Measurements from ENCODE around the gene MYO1G. TPM values are rescaled to one million over a fixed set of nuclear protein-coding genes. Genes with fewer than 3 reads are reported as not detected.

The MYO1G gene
- total RNA-seq, 2 donors from 2014 or later: 0.11 to 0.33 TPM

GRCh38 chr7:44967571-44968446 is 11.0 kb downstream of the MYO1G start:
- H3K4me3 ChIP-seq (ENCODE audit: low read length): no peak overlapping the region
- Mint-ChIP-seq H3K27ac (peak overlapping the region; percentile 13), H3K9me3 (no peaks in the 10 kb centered on the region), H3K27me3 (ENCODE audit: insufficient read depth) (peaks cover 12% of the 10 kb centered on the region), H3K4me3 (no peak overlapping the region), H3K4me1 (no peaks in the 10 kb centered on the region), H3K36me3 (ENCODE audit: low read depth) (no peaks in the 10 kb centered on the region)
- no peaks in the 10 kb centered on the region for H3K36me3 ChIP-seq (ENCODE audit: control insufficient read depth, insufficient read depth, low read length)
- TF ChIP-seq, protein P1, sequence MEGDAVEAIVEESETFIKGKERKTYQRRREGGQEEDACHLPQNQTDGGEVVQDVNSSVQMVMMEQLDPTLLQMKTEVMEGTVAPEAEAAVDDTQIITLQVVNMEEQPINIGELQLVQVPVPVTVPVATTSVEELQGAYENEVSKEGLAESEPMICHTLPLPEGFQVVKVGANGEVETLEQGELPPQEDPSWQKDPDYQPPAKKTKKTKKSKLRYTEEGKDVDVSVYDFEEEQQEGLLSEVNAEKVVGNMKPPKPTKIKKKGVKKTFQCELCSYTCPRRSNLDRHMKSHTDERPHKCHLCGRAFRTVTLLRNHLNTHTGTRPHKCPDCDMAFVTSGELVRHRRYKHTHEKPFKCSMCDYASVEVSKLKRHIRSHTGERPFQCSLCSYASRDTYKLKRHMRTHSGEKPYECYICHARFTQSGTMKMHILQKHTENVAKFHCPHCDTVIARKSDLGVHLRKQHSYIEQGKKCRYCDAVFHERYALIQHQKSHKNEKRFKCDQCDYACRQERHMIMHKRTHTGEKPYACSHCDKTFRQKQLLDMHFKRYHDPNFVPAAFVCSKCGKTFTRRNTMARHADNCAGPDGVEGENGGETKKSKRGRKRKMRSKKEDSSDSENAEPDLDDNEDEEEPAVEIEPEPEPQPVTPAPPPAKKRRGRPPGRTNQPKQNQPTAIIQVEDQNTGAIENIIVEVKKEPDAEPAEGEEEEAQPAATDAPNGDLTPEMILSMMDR (conservative IDR thresholded peaks at IDR 0.05): peak; percentile 77
- no peaks in the 10 kb centered on the region for H3K4me1 ChIP-seq (ENCODE audit: control insufficient read depth, insufficient read depth, low read length)
- DNase-seq: peak; percentile 85
- H3K27ac ChIP-seq (ENCODE audit: low read depth, low read length): no peak overlapping the region
- no peaks in the 10 kb centered on the region for H3K9me3 ChIP-seq (ENCODE audit: control insufficient read depth, low read length)
- 80 to 85% methylated on average over 16 to 18 of the region's 18 CpGs for WGBS, 2 experiments (ENCODE audit: insufficient coverage in 1 of 2, insufficient read length in 1 of 2)
- H3K9ac ChIP-seq (ENCODE audit: extremely low read depth, low read length, poor library complexity, severe bottlenecking): no peak overlapping the region
- peaks cover 16% of the 10 kb centered on the region for H3K27me3 ChIP-seq (ENCODE audit: control insufficient read depth, insufficient read depth, low read length, poor library complexity, severe bottlenecking)

DNA sequence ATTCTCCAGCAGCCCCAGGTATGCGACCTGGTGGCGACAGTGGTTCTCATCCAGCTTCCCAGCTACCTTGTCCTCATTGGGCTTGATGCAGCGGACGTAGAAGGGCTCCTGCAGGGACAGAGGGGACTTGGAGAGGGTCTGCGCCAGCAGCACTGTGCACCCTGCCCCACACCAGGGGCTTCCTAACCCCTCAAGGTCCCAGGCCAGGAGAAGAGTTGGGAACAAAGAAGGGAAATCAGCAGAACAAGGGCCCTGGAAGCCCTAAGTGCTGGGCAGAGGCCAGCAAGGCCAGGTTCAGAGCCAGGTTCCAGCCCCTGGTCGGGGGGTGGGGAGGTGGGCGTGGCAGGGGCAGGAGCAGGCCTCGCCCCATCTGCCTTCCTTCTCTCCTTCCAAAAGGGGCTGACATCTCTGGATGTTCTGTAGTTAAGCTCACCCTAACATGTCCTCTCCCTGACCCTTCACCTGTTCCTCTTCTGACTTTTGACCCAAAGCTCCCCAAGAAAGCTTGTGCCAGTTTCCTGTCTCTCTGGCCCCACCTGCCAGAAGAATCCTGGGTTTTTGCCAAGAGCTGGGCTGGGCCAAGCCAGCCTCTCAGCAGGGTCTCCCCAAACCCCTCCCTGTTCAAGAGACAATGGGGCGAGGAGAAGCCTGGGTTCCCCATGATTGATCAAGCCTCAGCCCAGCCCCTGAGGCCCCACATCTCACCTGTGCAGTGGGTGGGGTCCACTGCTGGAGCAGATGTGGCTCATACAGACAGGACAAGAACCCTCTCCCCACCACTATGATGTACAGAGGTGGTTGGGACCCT is 11.9 kb downstream of the MYO1G start:
- Mint-ChIP-seq H3K36me3 (ENCODE audit: low read depth) (no peaks in the 10 kb centered on the region), H3K9me3 (no peaks in the 10 kb centered on the region), H3K27me3 (ENCODE audit: insufficient read depth) (peaks cover 19% of the 10 kb centered on the region), H3K27ac (peak overlapping the region; percentile 13), H3K4me3 (no peak overlapping the region), H3K4me1 (no peaks in the 10 kb centered on the region)
- peak; percentile 46 for DNase-seq
- H3K9me3 ChIP-seq (ENCODE audit: control insufficient read depth, low read length): no peaks in the 10 kb centered on the region
- H3K27me3 ChIP-seq (ENCODE audit: control insufficient read depth, insufficient read depth, low read length, poor library complexity, severe bottlenecking): peaks cover 25% of the 10 kb centered on the region
- no peak overlapping the region for H3K27ac ChIP-seq (ENCODE audit: low read depth, low read length)
- H3K9ac ChIP-seq (ENCODE audit: extremely low read depth, low read length, poor library complexity, severe bottlenecking): no peak overlapping the region
- no peaks in the 10 kb centered on the region for H3K36me3 ChIP-seq (ENCODE audit: control insufficient read depth, insufficient read depth, low read length)
- TF ChIP-seq, protein P1 (conservative IDR thresholded peaks at IDR 0.05): no peak
- 87 to 89% methylated on average over 6 to 9 of the region's 9 CpGs for WGBS, 2 experiments (ENCODE audit: insufficient coverage in 1 of 2, insufficient read length in 1 of 2)
- no peaks in the 10 kb centered on the region for H3K4me1 ChIP-seq (ENCODE audit: control insufficient read depth, insufficient read depth, low read length)
- H3K4me3 ChIP-seq (ENCODE audit: low read length): no peak overlapping the region

DNA sequence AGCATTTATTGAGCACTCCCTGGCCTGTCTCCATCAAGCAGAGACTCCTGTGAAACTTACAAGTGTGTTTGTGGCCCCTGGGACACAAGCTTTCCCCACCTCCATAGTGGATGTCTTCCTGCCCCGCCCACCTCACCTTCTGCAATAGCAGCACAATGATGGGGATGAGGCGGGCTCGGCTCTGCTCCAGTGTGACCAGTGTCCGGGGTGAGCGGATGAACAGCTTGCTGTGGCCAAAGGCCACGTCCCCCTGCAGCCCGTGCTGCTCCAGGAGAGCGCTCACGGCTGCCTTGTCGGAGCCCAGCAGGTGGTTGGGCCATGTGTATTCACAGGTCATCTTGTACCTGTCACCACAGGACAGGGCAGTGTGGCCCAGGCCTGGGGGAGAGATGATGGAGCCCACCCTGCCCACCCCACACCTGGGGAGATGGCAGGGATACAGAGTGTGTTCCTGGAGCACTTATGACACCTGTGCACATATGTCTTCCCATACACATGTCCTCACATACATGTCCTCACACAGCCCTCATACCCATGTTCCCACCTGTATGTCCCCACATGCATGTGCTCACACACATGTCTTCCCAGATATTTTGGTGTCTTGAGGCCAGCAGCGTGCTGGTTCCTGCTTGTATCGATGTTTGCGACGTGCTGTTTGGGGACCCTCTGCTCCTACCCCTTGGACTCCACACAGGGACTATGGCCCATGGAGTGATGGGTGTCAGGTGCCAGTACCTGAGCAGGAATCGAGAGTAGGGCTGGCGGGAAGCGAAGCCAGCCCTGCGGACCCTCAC is 12.7 kb downstream of the MYO1G start:
- H3K9me3 Mint-ChIP-seq: no peaks in the 10 kb centered on the region
- Histone ChIP-seq H3K27me3 (ENCODE audit: control insufficient read depth, insufficient read depth, low read length, poor library complexity, severe bottlenecking) (peaks cover 30% of the 10 kb centered on the region), H3K4me3 (ENCODE audit: low read length) (no peak overlapping the region), H3K4me1 (ENCODE audit: control insufficient read depth, insufficient read depth, low read length) (no peaks in the 10 kb centered on the region), H3K9ac (ENCODE audit: extremely low read depth, low read length, poor library complexity, severe bottlenecking) (no peak overlapping the region), H3K27ac (ENCODE audit: low read depth, low read length) (no peak overlapping the region), H3K36me3 (ENCODE audit: control insufficient read depth, insufficient read depth, low read length) (no peaks in the 10 kb centered on the region), H3K9me3 (ENCODE audit: control insufficient read depth, low read length) (no peaks in the 10 kb centered on the region)
- DNase-seq: no peak
- no peaks in the 10 kb centered on the region for H3K4me1 Mint-ChIP-seq
- H3K27me3 Mint-ChIP-seq (ENCODE audit: insufficient read depth): peaks cover 22% of the 10 kb centered on the region
- no peaks in the 10 kb centered on the region for H3K36me3 Mint-ChIP-seq (ENCODE audit: low read depth)
- H3K27ac Mint-ChIP-seq: no peak overlapping the region
- WGBS, 2 experiments (ENCODE audit: insufficient coverage in 1 of 2, insufficient read length in 1 of 2): 92% methylated on average over 11 to 18 of the region's 18 CpGs
- no peak overlapping the region for H3K4me3 Mint-ChIP-seq
- TF ChIP-seq, protein P1 (conservative IDR thresholded peaks at IDR 0.05): no peak
